IMR-90 (cell line): Measurements from ENCODE around the gene RMI2. TPM values are rescaled to one million over a fixed set of nuclear protein-coding genes. Genes with fewer than 3 reads are reported as not detected.

Experiments used
- ATAC-seq: fragments of 200-7000 bp; cut with Tn5 transposase; 2 replicates; pipeline ENCODE4 v1.9.1; 2020; ENCODE audit warnings: low read depth, mild to moderate bottlenecking, moderate library complexity
- BruUV-seq: library from RNA; stranded (reverse); fragments of 400-500 nt; replicated peaks from 2 replicates; lab custom pipeline; 2021; lab: Mats Ljungman, UMichigan
- CTCF ChIA-PET: fragments of 300-600 bp; formaldehyde crosslinking; extraction: SDS; loops from one replicate; lab custom pipeline; 2021; ENCODE audit warnings: antibody characterized with exemption; lab: Yijun Ruan, JAX
- POLR2A ChIA-PET: fragments of 300-600 bp; sonication (Branson Sonifier 250); formaldehyde crosslinking; loops from one replicate; lab custom pipeline; 2022; ENCODE audit warnings: antibody characterized with exemption; ENCODE audit not compliant: unreplicated experiment; lab: Charles Lee
- DNase-seq: peaks from one replicate; pipeline ENCODE4 v3.0.0; 2013
- H2AFZ ChIP-seq: replicated peaks from 2 replicates; pipeline ENCODE3; 2013; ENCODE audit warnings: low read length, mild to moderate bottlenecking; ENCODE audit not compliant: poor library complexity
- H2AK5ac ChIP-seq: 2 replicates; pipeline ENCODE4 v1.6.1; 2013; ENCODE audit warnings: low read depth, low read length, inconsistent platforms
- H2AK9ac ChIP-seq: replicated peaks from 2 replicates; pipeline ENCODE3; 2013; ENCODE audit warnings: mild to moderate bottlenecking, low read depth, low read length, moderate library complexity; ENCODE audit not compliant: poor library complexity
- H2BK120ac ChIP-seq: 2 replicates; pipeline ENCODE4 v1.6.1; 2013; ENCODE audit warnings: low read depth, low read length, inconsistent platforms
- H2BK15ac ChIP-seq: 3 replicates; pipeline ENCODE4 v1.6.1; 2013; ENCODE audit warnings: low read depth, low read length, inconsistent platforms
- H2BK20ac ChIP-seq: 2 replicates; pipeline ENCODE4 v1.6.1; 2013; ENCODE audit warnings: low read depth, mild to moderate bottlenecking, inconsistent platforms, low read length, moderate library complexity
- H2BK5ac ChIP-seq: 2 replicates; pipeline ENCODE4 v1.6.1; 2013; ENCODE audit warnings: mild to moderate bottlenecking, low read depth, low read length, inconsistent platforms; ENCODE audit not compliant: poor library complexity, severe bottlenecking
- H3K14ac ChIP-seq: replicated peaks from 2 replicates; pipeline ENCODE4 v1.6.1; 2013; ENCODE audit warnings: low read depth, low read length, inconsistent platforms
- H3K18ac ChIP-seq: 2 replicates; pipeline ENCODE4 v1.6.1; 2013; ENCODE audit warnings: low read depth, low read length, control low read depth
- H3K23ac ChIP-seq: 2 replicates; pipeline ENCODE4 v1.6.1; 2013; ENCODE audit warnings: low read depth, low read length, inconsistent platforms
- H3K27ac ChIP-seq: 2 replicates; pipeline ENCODE4 v1.5.1; 2013; ENCODE audit warnings: mild to moderate bottlenecking, control low read depth, low read length; ENCODE audit not compliant: insufficient read depth
- H3K27me3 ChIP-seq: 2 replicates; pipeline ENCODE4 v1.6.1; 2013; ENCODE audit warnings: low read length; ENCODE audit not compliant: control insufficient read depth, insufficient read depth
- H3K36me3 ChIP-seq: 2 replicates; pipeline ENCODE4 v1.6.1; 2013; ENCODE audit warnings: low read length, mixed read lengths; ENCODE audit not compliant: control insufficient read depth, insufficient read depth
- H3K4ac ChIP-seq: 2 replicates; pipeline ENCODE4 v1.6.1; 2013; ENCODE audit warnings: low read depth, low read length, inconsistent platforms
- H3K4me1 ChIP-seq: 2 replicates; pipeline ENCODE4 v1.6.1; 2013; ENCODE audit warnings: low read length, mixed read lengths; ENCODE audit not compliant: control insufficient read depth, insufficient read depth
- H3K4me2 ChIP-seq: 2 replicates; pipeline ENCODE4 v1.6.1; 2013; ENCODE audit warnings: low read depth, mild to moderate bottlenecking, control low read depth, low read length, moderate library complexity
- H3K4me3 ChIP-seq: 2 replicates; pipeline ENCODE4 v1.5.1; 2013; ENCODE audit warnings: low read depth, mild to moderate bottlenecking, control low read depth, low read length, moderate library complexity; ENCODE audit not compliant: insufficient read depth
- H3K56ac ChIP-seq: 2 replicates; pipeline ENCODE4 v1.6.1; 2013; ENCODE audit warnings: low read length, inconsistent platforms; ENCODE audit not compliant: insufficient read depth; ENCODE audit errors: extremely low read depth
- H3K79me1 ChIP-seq, 2 experiments: 2 replicates each; pipeline ENCODE4 v1.6.1; 2013; ENCODE audit warnings: low read length in 2 of 2, inconsistent platforms in 1 of 2, low read depth in 1 of 2
- H3K9ac ChIP-seq: 2 replicates; pipeline ENCODE4 v1.6.1; 2013; ENCODE audit warnings: low read depth, low read length, control low read depth
- H3K9me1 ChIP-seq: 2 replicates; pipeline ENCODE4 v1.6.1; 2013; ENCODE audit warnings: low read length, inconsistent platforms; ENCODE audit not compliant: insufficient read depth
- H3K9me3 ChIP-seq: 2 replicates; pipeline ENCODE4 v1.6.1; 2013; ENCODE audit warnings: low read length; ENCODE audit not compliant: control insufficient read depth, insufficient read depth
- H4K20me1 ChIP-seq: 2 replicates; pipeline ENCODE4 v1.6.1; 2013; ENCODE audit warnings: low read length, inconsistent platforms; ENCODE audit not compliant: insufficient read depth
- H4K5ac ChIP-seq: 2 replicates; pipeline ENCODE4 v1.6.1; 2013; ENCODE audit warnings: mild to moderate bottlenecking, low read depth, low read length, control low read depth
- H4K8ac ChIP-seq, 2 experiments: 2 replicates each; pipeline ENCODE4 v1.6.1; 2013; ENCODE audit warnings: low read depth in 2 of 2, low read length in 2 of 2, control low read depth in 1 of 2, inconsistent platforms in 1 of 2
- H4K91ac ChIP-seq: 2 replicates; pipeline ENCODE4 v1.6.1; 2013; ENCODE audit warnings: low read depth, low read length, inconsistent platforms; ENCODE audit not compliant: insufficient read depth
- MAFK ChIP-seq: IDR thresholded peaks from 2 replicates; pipeline ENCODE4 v1.6.1; 2012; ENCODE audit warnings: low read depth, low read length, improper control_type of control experiment
- RCOR1 ChIP-seq: IDR thresholded peaks from 2 replicates; pipeline ENCODE4 v1.6.1; 2012; ENCODE audit warnings: mild to moderate bottlenecking, low read length, improper control_type of control experiment; ENCODE audit not compliant: insufficient replicate concordance
- RFX5 ChIP-seq: IDR thresholded peaks from 2 replicates; pipeline ENCODE4 v1.8.0; 2012; ENCODE audit warnings: low read depth, mild to moderate bottlenecking, low read length, moderate library complexity
- SMC3 ChIP-seq: fragments of 150-350 bp; IDR thresholded peaks from 2 replicates; pipeline ENCODE4 v1.6.1; 2016; ENCODE audit warnings: low read depth, mild to moderate bottlenecking, antibody characterized with exemption, low read length, moderate library complexity
- WGBS, 2 experiments: methylation state at CpG; one replicate each; pipeline versions ENCODE4 v1.1.5 to v1.1.7; 2013; ENCODE audit warnings: missing lambda C conversion rate in 2 of 2; ENCODE audit not compliant: insufficient read length in 1 of 2; ENCODE audit errors: extremely low coverage in 2 of 2; 5-methylcytosine and 5-hydroxymethylcytosine counted together
- dilution Hi-C: fragments of 300-500 bp; cut with HindIII; formaldehyde crosslinking; loops from one replicate; pipeline ENCODE4 v1.14.3; 2018; ENCODE audit warnings: low sequenced_read_pairs; ENCODE audit not compliant: unreplicated experiment
- in situ Hi-C: fragments of 300-500 bp; cut with MboI; formaldehyde crosslinking; loops from 3 replicates; pipeline ENCODE4 v1.14.3; 2019; ENCODE audit warnings: low sequenced_read_pairs, inconsistent platforms, mixed read lengths
- intact Hi-C: fragments of 100-400 bp; cut with micrococcal nuclease; formaldehyde crosslinking; loops from 2 replicates; pipeline ENCODE4 v1.10.0; 2022
- polyA plus RNA-seq, 3 experiments: library from polyadenylated mRNA; depleted of rRNA; stranded (reverse); fragments of >200 nt; gene quantifications; 2 replicates each; pipeline ENCODE4 v1.2.3, GENCODE V29; 2012; ENCODE audit warnings: low replicate concordance in 1 of 3
- total RNA-seq: library from RNA; depleted of rRNA; stranded (reverse); fragments of >200 nt; gene quantifications from 2 replicates; pipeline ENCODE4 v1.2.3, GENCODE V29; 2012

The RMI2 gene
- total and polyA plus RNA-seq, 2 of the 4 experiments (the other 2 are of a cell fraction), result 3.2 to 5.6 TPM

DNA sequence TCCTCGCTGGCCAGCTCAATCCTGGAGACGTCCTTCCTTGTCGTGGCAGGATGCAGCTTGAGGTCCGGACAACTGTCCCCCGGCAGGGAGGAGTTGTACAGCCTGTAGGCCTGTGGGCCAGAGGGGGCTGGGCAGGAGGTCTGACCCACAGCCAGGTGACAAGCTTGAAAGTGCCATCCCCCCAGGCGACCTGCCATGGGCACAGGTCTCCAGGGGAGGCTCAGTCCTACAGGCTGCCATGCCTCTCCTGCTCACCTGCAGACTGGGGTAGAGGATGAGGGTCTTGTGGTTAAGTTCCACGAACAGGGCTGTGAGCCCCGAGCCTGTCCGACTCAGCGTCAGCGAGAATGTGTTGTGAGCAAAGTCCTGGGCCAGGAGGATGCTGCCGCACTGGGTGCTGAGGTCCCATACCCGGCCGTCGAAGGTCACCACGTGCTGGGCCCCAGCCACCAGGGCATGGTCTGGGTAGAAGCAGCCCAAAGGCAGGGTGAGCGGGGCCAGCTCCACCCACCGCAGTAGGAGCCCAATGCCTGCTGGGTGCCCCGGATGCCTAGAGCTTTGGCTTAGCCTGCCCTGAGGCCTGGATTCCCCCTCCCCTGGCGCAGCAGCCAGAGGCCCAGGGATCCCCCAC, 39.8 kb downstream of the RMI2 start:
- H2AFZ ChIP-seq, result no peak overlapping the region
- H3K4me1 ChIP-seq, result peaks cover 2% of the 10 kb centered on the region; the same call in 1 of the 2 replicates
- intact Hi-C loops (no loop called here), in situ Hi-C loops (no loop called here), dilution Hi-C loops (no loop called here)
- H3K27ac ChIP-seq, result no peak overlapping the region
- no peak overlapping the region for H3K18ac ChIP-seq
- H3K23ac ChIP-seq, result no peak overlapping the region
- H3K27me3 ChIP-seq, result no peaks in the 10 kb centered on the region
- no peak for DNase-seq
- H3K56ac ChIP-seq, result no peak overlapping the region
- no peak overlapping the region for H2BK15ac ChIP-seq
- TF ChIP-seq RCOR1 (no peak), MAFK (no peak), SMC3 (no peak), RFX5 (no peak)
- no peaks in the 10 kb centered on the region for H3K9me1 ChIP-seq
- ChIA-PET CTCF (no interaction called here), POLR2A (no interaction called here)
- no peak overlapping the region for H2BK120ac ChIP-seq
- no peak for ATAC-seq
- H4K91ac ChIP-seq, result no peak overlapping the region
- H3K4me2 ChIP-seq, result no peak overlapping the region
- H3K14ac ChIP-seq, result no peak overlapping the region
- no peak overlapping the region for H2AK9ac ChIP-seq
- H2BK20ac ChIP-seq, result no peak overlapping the region
- H3K79me1 ChIP-seq, result no peaks in the 10 kb centered on the region
- H3K4me3 ChIP-seq, result no peak overlapping the region
- no peaks in the 10 kb centered on the region for H3K9me3 ChIP-seq
- no peak overlapping the region for H2BK5ac ChIP-seq
- 78% methylated on average over 7 of the region's 20 CpGs; no CpG with 5 or more reads in 1 of the 2 experiments for WGBS, 2 experiments
- no peak overlapping the region for H3K9ac ChIP-seq
- no peak overlapping the region for H4K5ac ChIP-seq
- no peaks in the 10 kb centered on the region for H3K36me3 ChIP-seq
- no peak overlapping the region for H3K4ac ChIP-seq
- H4K20me1 ChIP-seq, result no peaks in the 10 kb centered on the region
- H4K8ac ChIP-seq, result no peak overlapping the region
- BruUV-seq, result no TSS peak
- H2AK5ac ChIP-seq, result no peak overlapping the region
